ENCODE measurements around the gene HSD3B1. TPM values are rescaled to one million over a fixed set of nuclear protein-coding genes. Genes with fewer than 3 reads are reported as not detected.

Gene HSD3B1
- polyA plus RNA-seq, 2 of the 4 experiments (the other 2 are of a cell fraction), result not detected

DNA sequence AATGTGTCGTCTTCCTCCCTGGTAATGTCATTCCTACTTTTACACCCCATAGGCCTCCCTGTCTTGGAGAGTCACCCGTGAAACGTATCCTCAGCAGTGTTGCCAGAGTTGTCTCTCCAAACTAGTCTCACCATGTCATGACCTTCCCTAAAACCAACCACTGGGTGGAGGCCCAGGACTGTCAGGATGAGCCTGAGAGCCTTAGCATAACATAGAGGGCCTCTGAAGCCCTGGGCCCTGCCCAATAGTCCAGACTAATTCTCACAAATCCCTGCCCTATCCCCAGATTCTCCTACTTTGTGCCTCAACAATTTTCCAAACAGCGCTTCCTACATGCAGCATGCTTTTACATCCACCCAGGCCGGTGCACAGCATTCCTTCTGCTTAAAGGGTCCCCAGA, 29.3 kb upstream of the HSD3B1 start:
- no peak overlapping the region for H3K27ac ChIP-seq
- 70% methylated on average over 5 of the region's 5 CpGs for WGBS (ENCODE audit: missing lambda C conversion rate)
- CTCF ChIA-PET, result no interaction called here
- no peak for DNase-seq (ENCODE audit: low read depth in 1 of 2, low spot score in 1 of 2)
- POLR2A ChIA-PET, result no interaction called here
- no peak for ATAC-seq
- no peaks in the 10 kb centered on the region for H3K4me1 ChIP-seq
- H3K9me3 ChIP-seq, result no peaks in the 10 kb centered on the region
- no peak overlapping the region for H3K4me3 ChIP-seq
- H3K4me2 ChIP-seq, result no peak overlapping the region
- no peak for FAIRE-seq
- no peak for TF ChIP-seq HOXB13 (CRISPR knock-in tag; IDR thresholded peaks at IDR 0.05; ENCODE audit: low read depth)
- no peak for TF ChIP-seq EP300 (IDR thresholded peaks at IDR 0.05)
- TF ChIP-seq NFE2L2 (conservative IDR thresholded peaks at IDR 0.05; ENCODE audit: low read length), result no peak
- TF ChIP-seq RARB (CRISPR knock-in tag; IDR thresholded peaks at IDR 0.05), result no peak
- TF ChIP-seq SREBF2 (IDR thresholded peaks at IDR 0.05), result no peak
- no peak for TF ChIP-seq POLR2AphosphoS2 (conservative IDR thresholded peaks at IDR 0.05; ENCODE audit: low read length)

DNA sequence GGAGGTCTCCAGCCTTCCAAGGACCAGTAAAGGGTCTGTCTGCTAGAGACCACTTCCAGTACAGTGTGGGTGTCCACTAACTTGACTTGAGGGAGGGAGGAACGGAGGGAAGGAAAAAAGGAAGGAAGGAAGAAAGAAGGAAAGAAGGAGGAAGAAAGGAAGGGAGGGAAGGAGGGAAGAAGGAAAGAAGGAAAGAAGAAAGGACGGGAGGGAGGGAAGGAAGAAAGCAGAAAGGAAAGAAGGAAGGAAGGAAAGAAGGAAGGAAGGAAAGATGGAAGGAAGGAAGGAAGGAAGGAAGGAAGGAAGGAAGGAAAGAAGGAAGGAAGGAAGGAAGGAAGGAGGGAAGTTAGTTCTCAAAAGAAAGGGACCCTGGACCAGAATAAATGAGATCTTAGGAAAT, 26.8 kb upstream of the HSD3B1 start:
- ChIA-PET POLR2A (no interaction called here), CTCF (interaction anchor here (0.5 kb wide), 1 partner anchor 346 kb away, joined by 3 read pairs; no protein-coding TSS in a partner anchor)
- TF ChIP-seq CEBPB (IDR thresholded peaks at IDR 0.05) (no peak), ESRRA (IDR thresholded peaks at IDR 0.05; ENCODE audit: borderline replicate concordance, low read length) (no peak), EP300 (IDR thresholded peaks at IDR 0.05) (no peak), HOXB5 (CRISPR knock-in tag; IDR thresholded peaks at IDR 0.05) (no peak), POLR2AphosphoS2 (conservative IDR thresholded peaks at IDR 0.05; ENCODE audit: low read length) (no peak)
- TF ChIP-seq, protein P1, sequence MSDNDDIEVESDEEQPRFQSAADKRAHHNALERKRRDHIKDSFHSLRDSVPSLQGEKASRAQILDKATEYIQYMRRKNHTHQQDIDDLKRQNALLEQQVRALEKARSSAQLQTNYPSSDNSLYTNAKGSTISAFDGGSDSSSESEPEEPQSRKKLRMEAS (IDR thresholded peaks at IDR 0.05), result no peak
- TF ChIP-seq, protein P2, sequence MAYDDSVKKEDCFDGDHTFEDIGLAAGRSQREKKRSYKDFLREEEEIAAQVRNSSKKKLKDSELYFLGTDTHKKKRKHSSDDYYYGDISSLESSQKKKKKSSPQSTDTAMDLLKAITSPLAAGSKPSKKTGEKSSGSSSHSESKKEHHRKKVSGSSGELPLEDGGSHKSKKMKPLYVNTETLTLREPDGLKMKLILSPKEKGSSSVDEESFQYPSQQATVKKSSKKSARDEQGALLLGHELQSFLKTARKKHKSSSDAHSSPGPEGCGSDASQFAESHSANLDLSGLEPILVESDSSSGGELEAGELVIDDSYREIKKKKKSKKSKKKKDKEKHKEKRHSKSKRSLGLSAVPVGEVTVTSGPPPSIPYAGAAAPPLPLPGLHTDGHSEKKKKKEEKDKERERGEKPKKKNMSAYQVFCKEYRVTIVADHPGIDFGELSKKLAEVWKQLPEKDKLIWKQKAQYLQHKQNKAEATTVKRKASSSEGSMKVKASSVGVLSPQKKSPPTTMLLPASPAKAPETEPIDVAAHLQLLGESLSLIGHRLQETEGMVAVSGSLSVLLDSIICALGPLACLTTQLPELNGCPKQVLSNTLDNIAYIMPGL (CRISPR knock-in tag; IDR thresholded peaks at IDR 0.05; ENCODE audit: borderline replicate concordance), result no peak
- TF ChIP-seq, protein P3, sequence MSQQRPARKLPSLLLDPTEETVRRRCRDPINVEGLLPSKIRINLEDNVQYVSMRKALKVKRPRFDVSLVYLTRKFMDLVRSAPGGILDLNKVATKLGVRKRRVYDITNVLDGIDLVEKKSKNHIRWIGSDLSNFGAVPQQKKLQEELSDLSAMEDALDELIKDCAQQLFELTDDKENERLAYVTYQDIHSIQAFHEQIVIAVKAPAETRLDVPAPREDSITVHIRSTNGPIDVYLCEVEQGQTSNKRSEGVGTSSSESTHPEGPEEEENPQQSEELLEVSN (IDR thresholded peaks at IDR 0.05; ENCODE audit: borderline replicate concordance, low read depth), result no peak
- FAIRE-seq, result no peak
- Histone ChIP-seq H3K27ac (no peak overlapping the region), H3K4me1 (no peaks in the 10 kb centered on the region), H3K4me2 (no peak overlapping the region), H3K9me3 (no peaks in the 10 kb centered on the region), H3K4me3 (no peak overlapping the region)
- no peak for ATAC-seq
- WGBS (ENCODE audit: missing lambda C conversion rate), result 33% methylated on average over 1 of the region's 2 CpGs
- DNase-seq (ENCODE audit: low read depth in 1 of 2, low spot score in 1 of 2), result no peak

GRCh38 chr1:119481951-119482350, 25.1 kb upstream of the HSD3B1 start:
- no peak for FAIRE-seq
- Histone ChIP-seq H3K9me3 (no peaks in the 10 kb centered on the region), H3K27ac (no peak overlapping the region), H3K4me2 (no peak overlapping the region), H3K4me1 (no peaks in the 10 kb centered on the region), H3K4me3 (no peak overlapping the region)
- no peak for DNase-seq (ENCODE audit: low read depth in 1 of 2, low spot score in 1 of 2)
- TF ChIP-seq BHLHE40 (IDR thresholded peaks at IDR 0.05; ENCODE audit: low read depth, low read length), result no peak
- no peak for TF ChIP-seq HOXB5 (CRISPR knock-in tag; IDR thresholded peaks at IDR 0.05)
- TF ChIP-seq, protein P1 (IDR thresholded peaks at IDR 0.05), result no peak
- TF ChIP-seq CHD4 (IDR thresholded peaks at IDR 0.05; ENCODE audit: borderline replicate concordance), result no peak
- no peak for TF ChIP-seq ELK1 (IDR thresholded peaks at IDR 0.05; ENCODE audit: low read depth, low read length)
- ChIA-PET CTCF (no interaction called here), POLR2A (no interaction called here)
- ATAC-seq, result no peak

All from A549 (cell line).